ENCODE data around the gene ZNF320.
"Not testable (repeated sequence)": the region's sequence is repeated elsewhere in the genome, so short reads cannot be mapped to it uniquely, and the experiment has no call there.

DNA sequence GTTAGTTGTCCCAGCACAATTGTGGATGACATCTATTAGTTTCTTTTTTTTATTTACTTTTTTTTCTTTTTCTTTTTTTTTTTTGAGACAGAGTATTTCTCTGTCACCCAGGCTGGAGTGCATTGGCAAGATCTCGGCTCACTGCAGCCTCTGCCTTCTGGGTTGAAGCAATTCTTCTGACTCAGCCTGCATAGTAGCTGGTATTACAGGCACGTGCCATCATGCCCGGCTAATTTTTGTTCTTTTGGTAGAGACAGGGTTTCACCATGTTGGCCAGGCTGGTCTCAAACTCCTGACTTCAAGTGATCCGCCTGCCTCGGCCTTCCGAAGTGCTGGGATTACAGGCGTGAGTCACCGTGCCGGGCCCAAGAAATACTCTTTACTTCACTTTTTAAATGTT lies 27.2 kb upstream of the ZNF320 start:
- not testable (repeated sequence) for TF ChIP-seq CTCF, EZH2phosphoT487, EZH2 (IDR thresholded peaks at IDR 0.05)

Data from neural progenitor cell (in vitro differentiated cells).